Neural crest cell (in vitro differentiated cells): Measurements from ENCODE around the gene ATL1. TPM values are rescaled to one million over a fixed set of nuclear protein-coding genes. Genes with fewer than 3 reads are reported as not detected.
"Not testable (repeated sequence)": the region's sequence is repeated elsewhere in the genome, so short reads cannot be mapped to it uniquely, and the experiment has no call there.

Source experiments
- DNase-seq: peaks from one replicate; pipeline ENCODE4 v3.0.0; 2021; ENCODE audit warnings: low read depth, mixed read lengths, low spot score
- H3K27ac Mint-ChIP-seq: one replicate; pipeline ENCODE4 v1.8.0; 2021; ENCODE audit warnings: mild to moderate bottlenecking, mixed read lengths; ENCODE audit not compliant: unreplicated experiment
- H3K27me3 Mint-ChIP-seq: 2 replicates; pipeline ENCODE4 v1.8.0; 2021; ENCODE audit warnings: low read depth, mild to moderate bottlenecking, mixed read lengths
- H3K36me3 Mint-ChIP-seq: 2 replicates; pipeline ENCODE4 v1.8.0; 2021; ENCODE audit warnings: low read depth, mild to moderate bottlenecking, mixed read lengths
- H3K4me1 Mint-ChIP-seq: 2 replicates; pipeline ENCODE4 v1.8.0; 2021; ENCODE audit warnings: mixed read lengths
- H3K4me3 Mint-ChIP-seq: one replicate; pipeline ENCODE4 v1.8.0; 2021; ENCODE audit warnings: mild to moderate bottlenecking, mixed read lengths
- H3K9me3 Mint-ChIP-seq: 2 replicates; pipeline ENCODE4 v1.8.0; 2021; ENCODE audit warnings: mixed read lengths
- CTCF ChIP-seq: fragments of 200-600 bp; sonication (generic); conservative IDR thresholded peaks from 2 replicates; pipeline ENCODE4 v1.5.0; 2021; ENCODE audit warnings: antibody characterized with exemption, mild to moderate bottlenecking
- total RNA-seq: library from RNA; stranded (reverse); gene quantifications from 2 replicates; pipeline ENCODE4 v1.2.1, GENCODE V29; 2021

Gene ATL1
- total RNA-seq, 1 donor from 2014 or later = 15.9 TPM

DNA sequence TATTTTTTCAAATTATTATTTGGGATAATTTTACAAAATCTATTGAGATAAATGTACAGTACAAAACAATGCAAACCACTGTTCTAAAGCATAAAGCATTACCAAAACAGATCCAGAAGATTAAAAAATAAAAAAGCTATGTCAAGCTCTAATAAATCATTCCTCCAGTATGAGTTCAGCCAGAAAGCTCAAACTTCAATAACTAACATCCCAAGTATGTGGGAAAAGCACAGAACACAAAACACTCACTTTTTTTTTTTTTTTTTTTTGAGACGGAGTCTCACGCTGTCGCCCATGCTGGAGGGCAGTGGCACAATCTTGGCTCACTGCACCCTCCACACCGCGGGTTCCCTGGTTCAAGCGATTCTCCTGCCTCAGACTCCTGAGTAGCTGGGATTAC lies 96.8 kb downstream of the ATL1 start:
- no peaks in the 10 kb centered on the region for H3K27me3 Mint-ChIP-seq
- no peak overlapping the region for H3K27ac Mint-ChIP-seq
- peaks cover 17% of the 10 kb centered on the region for H3K36me3 Mint-ChIP-seq
- no peaks in the 10 kb centered on the region for H3K9me3 Mint-ChIP-seq
- H3K4me1 Mint-ChIP-seq = peaks cover 13% of the 10 kb centered on the region
- H3K4me3 Mint-ChIP-seq = no peak overlapping the region
- no peak for TF ChIP-seq CTCF
- no peak for DNase-seq

DNA sequence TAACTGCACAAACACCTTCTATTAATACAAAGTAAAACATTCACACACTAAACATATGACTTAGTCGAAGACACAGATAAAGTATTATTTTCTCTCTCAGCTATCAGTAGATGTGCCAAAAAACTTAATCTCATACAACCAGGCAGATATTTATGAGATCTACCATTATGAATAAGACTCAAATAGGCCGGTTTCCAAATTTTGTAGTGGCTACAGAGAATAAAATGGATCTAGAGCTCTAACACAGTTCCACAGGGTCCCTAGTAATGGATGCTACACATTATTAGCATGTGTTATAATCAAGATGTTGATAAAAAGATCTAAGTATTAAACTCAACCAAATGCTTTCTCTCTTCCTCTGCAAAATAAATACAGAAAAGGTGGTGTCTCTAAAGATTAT lies 97.8 kb downstream of the ATL1 start:
- H3K36me3 Mint-ChIP-seq = peaks cover 17% of the 10 kb centered on the region
- no peak overlapping the region for H3K27ac Mint-ChIP-seq
- DNase-seq = no peak
- H3K27me3 Mint-ChIP-seq = no peaks in the 10 kb centered on the region
- no peak overlapping the region for H3K4me3 Mint-ChIP-seq
- TF ChIP-seq CTCF = no peak
- peaks cover 13% of the 10 kb centered on the region for H3K4me1 Mint-ChIP-seq
- no peaks in the 10 kb centered on the region for H3K9me3 Mint-ChIP-seq

DNA sequence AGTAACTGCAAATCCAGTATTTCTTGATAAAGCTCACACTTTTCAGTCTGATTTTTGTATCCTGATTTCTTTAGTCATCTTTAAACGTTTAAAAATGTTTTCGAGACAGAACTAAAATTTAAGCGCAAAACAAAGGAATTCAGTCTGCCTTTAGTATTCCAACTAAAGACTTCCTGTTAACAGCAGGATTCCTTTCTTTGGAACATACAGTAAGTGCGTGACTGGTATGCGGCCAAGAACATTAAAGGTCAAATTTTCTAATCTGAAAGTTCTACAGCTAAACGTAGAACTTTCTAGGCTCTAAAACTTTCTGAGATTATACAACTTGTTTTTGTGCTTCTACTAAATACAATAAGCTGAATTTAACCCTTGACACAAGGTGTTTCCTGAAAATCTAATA lies 98.3 kb downstream of the ATL1 start:
- peaks cover 19% of the 10 kb centered on the region for H3K36me3 Mint-ChIP-seq
- H3K4me3 Mint-ChIP-seq = no peak overlapping the region
- no peaks in the 10 kb centered on the region for H3K9me3 Mint-ChIP-seq
- TF ChIP-seq CTCF = no peak
- DNase-seq = no peak
- no peaks in the 10 kb centered on the region for H3K27me3 Mint-ChIP-seq
- no peak overlapping the region for H3K27ac Mint-ChIP-seq
- peaks cover 13% of the 10 kb centered on the region for H3K4me1 Mint-ChIP-seq

- no peaks in the 10 kb centered on the region for H3K27me3 Mint-ChIP-seq
- no peak for TF ChIP-seq CTCF
- H3K27ac Mint-ChIP-seq = no peak overlapping the region
- H3K36me3 Mint-ChIP-seq = peaks cover 24% of the 10 kb centered on the region
- no peaks in the 10 kb centered on the region for H3K9me3 Mint-ChIP-seq
- H3K4me1 Mint-ChIP-seq = peaks cover 13% of the 10 kb centered on the region
- DNase-seq = no peak
- H3K4me3 Mint-ChIP-seq = no peak overlapping the region
Observed at GRCh38 chr14:50659327-50659974, 99.5 kb downstream of the ATL1 start.

GRCh38 chr14:50664579-50664978 lies 104.6 kb downstream of the ATL1 start:
- not testable (repeated sequence) for H3K9me3 Mint-ChIP-seq, H3K27me3 Mint-ChIP-seq, H3K4me3 Mint-ChIP-seq, DNase-seq, H3K27ac Mint-ChIP-seq
- Mint-ChIP-seq H3K4me1 (peaks cover 14% of the 10 kb centered on the region), H3K36me3 (peaks cover 24% of the 10 kb centered on the region)

GRCh38 chr14:50665300-50665699 lies 105.4 kb downstream of the ATL1 start:
- H3K4me3 Mint-ChIP-seq = not testable (repeated sequence)

More at GRCh38 chr14:50665300-50665699, 105.4 kb downstream of the ATL1 start:
- Mint-ChIP-seq H3K4me1 (peaks cover 14% of the 10 kb centered on the region), H3K36me3 (peaks cover 20% of the 10 kb centered on the region)
- DNase-seq, H3K9me3 Mint-ChIP-seq, H3K27me3 Mint-ChIP-seq, H3K27ac Mint-ChIP-seq: not testable (repeated sequence)
